ENCODE results near the gene PTPRM.

- TF ChIP-seq CTCF (IDR thresholded peaks at IDR 0.05) (no peak), POLR2A (IDR thresholded peaks at IDR 0.05; ENCODE audit: low read depth) (no peak), EP300 (IDR thresholded peaks at IDR 0.05) (no peak)
Measured at GRCh38 chr18:8406868-8407250, 839.7 kb downstream of the PTPRM start.

Data from esophagus muscularis mucosa (tissue), 4 donors.